IPS DF 4.7 (cell line): Measurements from ENCODE around the gene C17orf58.
"Not testable (repeated sequence)": the region's sequence is repeated elsewhere in the genome, so short reads cannot be mapped to it uniquely, and the experiment has no call there.

ENCODE experiments used
- DNase-seq: peaks from one replicate; pipeline ENCODE4 v3.0.0-alpha.2; 2013; ENCODE audit warnings: low spot score; ENCODE audit errors: extremely low read depth

Gene C17orf58

GRCh38 chr17:67996301-67997171 is at the start of gene C17orf58:
TSS of gene C17orf58 (minus strand) at chr17:67996469. CDS start at chr17:67996198, 271 bp downstream.
- DNase-seq, result not testable (repeated sequence)

GRCh38 chr17:68036304-68037147 is 40.3 kb upstream of the C17orf58 start:
- no peak for DNase-seq

GRCh38 chr17:68035523-68036303 is 39.4 kb upstream of the C17orf58 start, which contains the start of gene KPNA2:
TSS of gene KPNA2 (plus strand) at chr17:68035735. CDS start at chr17:68037133, 1,398 bp downstream.
- peak; percentile 87 for DNase-seq

- no peak for DNase-seq
Observed at GRCh38 chr17:68035131-68035522, 38.9 kb upstream of the C17orf58 start.

DNA sequence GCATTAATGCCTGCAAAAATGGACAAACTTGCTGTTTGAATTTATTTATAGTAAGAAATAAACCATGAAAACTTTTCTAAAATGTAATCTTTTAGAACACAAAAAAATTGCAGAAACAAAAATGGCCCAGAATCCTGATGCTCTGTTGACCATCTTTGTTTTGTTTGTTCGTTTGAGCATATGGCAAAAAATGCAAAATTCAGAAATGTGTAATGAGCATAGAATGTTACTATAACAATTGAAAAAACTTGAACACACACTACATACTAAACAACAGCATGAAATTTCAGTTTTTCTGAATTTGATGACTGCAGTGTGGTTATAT is 38.1 kb upstream of the C17orf58 start:
- DNase-seq, result no peak

DNA sequence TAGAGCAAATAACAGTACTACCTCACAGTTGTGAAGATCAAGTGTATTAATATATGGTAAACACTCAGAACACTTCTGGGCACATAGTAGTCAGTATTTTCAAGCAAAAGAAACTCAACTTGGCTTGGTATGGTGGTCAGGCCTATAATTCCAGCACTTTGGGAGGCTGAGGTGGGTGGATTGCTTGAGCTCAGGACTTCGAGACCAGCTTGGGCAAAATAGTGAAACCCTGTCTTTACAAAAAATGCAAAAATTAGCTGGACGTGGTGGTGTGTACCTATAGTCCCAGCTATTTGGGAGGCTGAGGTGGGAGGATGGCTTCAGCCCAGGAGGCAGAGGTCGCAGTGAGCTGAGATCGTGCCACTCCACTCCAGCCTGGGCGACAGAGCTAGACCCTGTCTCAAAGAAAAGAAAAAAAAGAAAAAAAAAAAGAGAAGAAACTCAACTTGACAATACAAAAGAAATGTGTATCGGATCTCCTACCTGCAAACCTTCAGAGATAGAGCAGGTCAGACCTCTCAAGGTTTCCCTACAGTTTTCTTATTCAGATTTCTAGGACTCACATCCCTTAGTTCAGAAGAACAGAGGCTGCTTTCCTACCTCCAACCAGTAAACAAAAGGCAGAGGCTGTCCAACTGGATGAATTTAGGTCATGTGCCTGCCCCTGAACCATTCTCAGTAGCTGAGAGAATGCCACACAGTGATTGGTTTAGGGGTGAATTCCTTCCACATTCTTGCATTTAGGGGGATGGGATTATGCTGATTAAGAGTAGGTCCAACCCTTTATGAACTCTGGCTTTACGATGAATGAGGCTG is 37.6 kb upstream of the C17orf58 start:
- DNase-seq, result peak; percentile 95

- no peak for DNase-seq
Observed at GRCh38 chr17:68029512-68030215, 33.4 kb upstream of the C17orf58 start.

DNA sequence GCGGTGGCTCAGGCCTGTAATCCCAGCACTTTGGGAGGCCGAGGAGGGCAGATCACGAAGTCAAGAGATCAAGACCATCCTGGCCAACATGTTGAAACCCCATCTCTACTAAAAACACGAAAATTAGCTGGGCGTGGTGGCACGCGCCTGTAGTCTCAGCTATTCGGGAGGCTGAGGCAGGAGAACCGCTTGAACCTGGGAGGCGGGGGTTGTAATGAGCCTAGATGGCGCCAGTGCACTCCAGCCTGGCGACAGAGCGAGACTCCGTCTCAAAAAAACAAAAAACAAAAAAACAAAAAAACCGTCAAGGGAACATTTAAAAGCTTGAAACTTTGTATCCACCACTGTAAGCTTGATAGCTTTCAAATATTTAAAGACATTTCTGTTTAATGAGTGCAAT is 26.3 kb upstream of the C17orf58 start:
- DNase-seq, result not testable (repeated sequence)

DNA sequence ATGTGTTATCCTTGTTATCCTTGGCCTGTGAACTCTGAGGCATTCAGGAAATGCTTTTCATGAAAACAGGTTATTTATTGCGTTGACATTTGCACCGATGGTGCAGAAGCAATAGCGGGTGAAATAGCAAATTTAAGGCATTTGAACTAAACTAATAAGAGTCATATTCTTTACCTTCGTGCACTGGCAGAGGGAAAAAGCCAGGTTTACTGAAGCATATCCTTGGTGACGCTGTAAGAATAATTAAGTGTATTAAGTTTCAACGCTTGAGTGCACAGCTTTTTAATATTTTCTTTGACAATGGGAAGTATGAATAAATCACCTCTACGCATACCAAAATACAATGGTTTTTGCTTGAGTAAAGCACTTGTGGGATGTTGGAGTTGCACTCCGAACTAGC is 25.7 kb upstream of the C17orf58 start:
- DNase-seq, result no peak

DNA sequence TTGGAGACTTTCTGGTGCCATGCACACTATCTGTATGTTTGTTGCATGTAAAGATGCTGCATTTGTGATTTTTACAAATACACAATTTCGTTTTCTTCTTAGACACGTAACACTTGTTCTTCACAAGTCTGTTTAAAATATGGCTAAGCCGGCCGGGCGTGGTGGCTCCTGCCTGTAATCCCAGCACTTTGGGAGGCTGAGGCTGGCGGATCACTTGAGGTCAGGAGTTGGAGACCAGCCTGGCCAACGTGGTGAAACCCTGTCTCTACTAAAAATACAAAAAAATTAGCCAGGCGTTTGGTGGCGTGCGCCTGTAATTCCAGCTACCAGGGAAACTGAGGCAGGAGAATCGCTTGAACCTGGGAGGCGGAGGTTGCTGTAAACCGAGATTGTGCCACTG is 24.5 kb upstream of the C17orf58 start:
- DNase-seq, result not testable (repeated sequence)

GRCh38 chr17:68020409-68020756 is 24.1 kb upstream of the C17orf58 start:
- DNase-seq, result no peak

GRCh38 chr17:68019675-68020408 is 23.6 kb upstream of the C17orf58 start:
- DNase-seq, result peak; percentile 94

GRCh38 chr17:68019336-68019674 is 23.0 kb upstream of the C17orf58 start:
- DNase-seq, result no peak

- DNase-seq, result not testable (repeated sequence)
Observed at GRCh38 chr17:68018493-68018892, 22.2 kb upstream of the C17orf58 start.

- DNase-seq, result no peak
Observed at GRCh38 chr17:68016838-68017237, 20.6 kb upstream of the C17orf58 start.

DNA sequence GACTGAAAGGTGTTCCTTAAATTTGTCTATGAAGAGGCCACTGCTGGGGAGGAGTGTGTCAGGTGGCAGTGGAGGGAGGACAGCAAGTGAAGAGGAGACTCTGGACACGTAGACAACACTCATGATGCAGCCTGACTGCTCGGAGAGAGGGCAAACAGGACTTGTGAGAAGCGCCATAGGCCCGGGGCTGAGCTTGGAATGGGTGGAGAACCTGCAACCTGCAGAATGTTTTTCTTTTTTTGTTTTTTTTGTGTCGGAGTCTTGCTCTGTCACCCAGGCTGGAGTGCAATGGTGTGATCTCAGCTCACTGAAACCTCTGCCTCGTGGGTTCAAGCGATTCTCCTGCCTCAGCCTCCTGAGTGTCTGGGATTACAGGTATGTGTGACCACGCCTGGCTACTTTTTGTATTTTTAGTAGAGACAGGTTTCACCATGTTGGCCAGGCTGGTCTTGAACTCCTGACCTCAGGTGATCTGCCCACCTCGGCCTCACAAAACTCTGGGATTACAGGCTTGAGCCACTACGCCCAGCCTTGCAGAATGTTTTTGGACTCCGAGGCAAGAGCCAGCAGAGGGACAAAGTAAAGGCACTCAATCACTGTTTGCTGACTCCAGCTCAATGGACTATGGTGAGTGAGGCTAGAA is 18.9 kb upstream of the C17orf58 start:
- DNase-seq, result no peak

DNA sequence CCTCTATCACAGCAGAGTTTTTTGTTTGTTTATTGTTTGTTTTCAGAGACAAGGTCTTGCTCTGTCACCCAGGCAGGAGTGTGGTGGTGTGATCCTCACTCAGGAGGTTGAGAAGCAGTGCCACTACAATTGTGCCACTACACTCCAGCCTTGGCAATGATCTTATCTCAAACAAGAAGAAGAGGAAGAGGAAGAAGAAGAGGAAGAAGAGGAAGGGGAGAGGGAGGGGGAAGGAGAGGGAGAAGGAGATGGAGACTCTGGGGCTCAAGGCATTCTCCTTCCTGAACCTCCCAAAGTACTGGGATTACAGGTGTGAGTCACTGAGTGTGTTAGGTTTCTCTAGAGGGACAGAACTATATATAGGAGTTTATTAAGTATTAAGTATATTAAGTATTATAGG is 17.1 kb upstream of the C17orf58 start:
- DNase-seq, result no peak

- DNase-seq, result no peak
Observed at GRCh38 chr17:68011199-68011665, 15.0 kb upstream of the C17orf58 start.

GRCh38 chr17:68006797-68007196 is 10.5 kb upstream of the C17orf58 start:
- DNase-seq, result no peak
